ENCODE results near the gene ATP10B. TPM values are rescaled to one million over a fixed set of nuclear protein-coding genes. Genes with fewer than 3 reads are reported as not detected.

ATP10B gene
- total RNA-seq, 4 donors from 2014 or later = 9.0 to 45.9 (median 13.9) TPM

DNA sequence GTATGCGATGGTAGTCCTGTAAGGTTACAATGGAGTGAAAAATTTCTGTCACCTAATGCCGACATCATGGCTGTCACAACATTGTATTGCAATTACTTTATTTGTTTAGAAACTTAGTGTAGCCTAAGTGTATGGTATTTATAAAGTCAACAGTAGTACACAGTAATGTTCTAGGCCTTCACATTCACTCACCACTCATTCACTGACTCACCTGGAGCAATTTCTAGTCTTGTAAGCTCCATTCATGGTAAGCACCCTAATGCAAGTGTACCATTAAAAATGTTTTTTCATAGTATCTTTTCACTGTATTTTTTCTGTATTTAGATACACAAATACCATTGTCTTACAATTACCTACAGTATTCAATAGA is 58.5 kb downstream of the ATP10B start:
- no peaks in the 10 kb centered on the region for H3K9me3 ChIP-seq
- 86 to 87% methylated on average over 2 of the region's 2 CpGs for WGBS, 2 donors
- H3K4me3 ChIP-seq = no peak overlapping the region
- no peak for DNase-seq (ENCODE audit: low spot score in 2 of 2)
- H3K27ac ChIP-seq = no peak overlapping the region
- no peaks in the 10 kb centered on the region for H3K27me3 ChIP-seq
- H3K4me1 ChIP-seq = no peaks in the 10 kb centered on the region
- H3K36me3 ChIP-seq = no peaks in the 10 kb centered on the region
- TF ChIP-seq EP300 (IDR thresholded peaks at IDR 0.05) (no peak), CTCF (IDR thresholded peaks at IDR 0.05) (no peak), POLR2A (IDR thresholded peaks at IDR 0.05) (no peak)

DNA sequence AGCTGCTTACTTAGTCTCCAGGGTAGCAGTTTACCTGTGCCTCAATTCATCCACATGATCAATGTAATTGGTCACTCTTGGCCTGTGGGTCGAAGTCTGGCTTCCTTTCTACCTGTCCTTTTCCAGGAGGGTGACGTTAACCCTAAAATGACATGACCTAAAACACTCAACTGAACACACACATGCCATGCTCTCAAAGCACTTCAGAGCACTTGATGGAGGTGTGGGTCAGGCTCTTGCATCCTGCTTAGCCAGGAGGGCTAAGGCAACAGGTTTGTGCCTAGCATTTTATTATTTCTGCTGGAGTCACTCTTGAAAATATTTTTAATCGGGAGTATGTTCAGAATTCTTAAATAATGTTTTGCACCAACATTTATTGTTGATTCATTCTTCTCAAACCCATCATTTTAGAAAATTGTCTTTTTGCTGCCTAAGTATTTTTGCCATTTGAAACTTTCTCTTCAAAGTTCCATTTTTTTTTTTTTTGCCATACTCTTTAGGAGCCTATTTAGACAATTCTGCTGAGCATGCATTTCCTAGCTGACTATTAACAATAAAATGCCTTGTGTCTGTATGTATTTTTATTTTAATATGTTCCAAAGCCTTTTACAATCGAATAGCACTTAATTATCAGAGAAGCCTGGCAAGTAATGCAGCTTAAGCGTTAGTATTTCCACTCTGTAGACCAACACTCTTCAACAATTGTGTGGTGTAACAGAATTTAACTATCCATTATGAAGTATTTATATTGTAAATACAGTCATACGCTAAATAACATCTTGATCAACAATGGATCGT is 59.1 kb downstream of the ATP10B start:
- Histone ChIP-seq H3K36me3 (no peaks in the 10 kb centered on the region), H3K27ac (no peak overlapping the region), H3K27me3 (no peaks in the 10 kb centered on the region), H3K4me3 (no peak overlapping the region), H3K4me1 (no peaks in the 10 kb centered on the region), H3K9me3 (no peaks in the 10 kb centered on the region)
- DNase-seq (ENCODE audit: low spot score in 2 of 2) = no peak
- 63 to 68% methylated on average over 7 of the region's 7 CpGs for WGBS, 2 donors
- TF ChIP-seq EP300 (IDR thresholded peaks at IDR 0.05) (no peak), CTCF (IDR thresholded peaks at IDR 0.05) (no peak), POLR2A (IDR thresholded peaks at IDR 0.05) (no peak)

DNA sequence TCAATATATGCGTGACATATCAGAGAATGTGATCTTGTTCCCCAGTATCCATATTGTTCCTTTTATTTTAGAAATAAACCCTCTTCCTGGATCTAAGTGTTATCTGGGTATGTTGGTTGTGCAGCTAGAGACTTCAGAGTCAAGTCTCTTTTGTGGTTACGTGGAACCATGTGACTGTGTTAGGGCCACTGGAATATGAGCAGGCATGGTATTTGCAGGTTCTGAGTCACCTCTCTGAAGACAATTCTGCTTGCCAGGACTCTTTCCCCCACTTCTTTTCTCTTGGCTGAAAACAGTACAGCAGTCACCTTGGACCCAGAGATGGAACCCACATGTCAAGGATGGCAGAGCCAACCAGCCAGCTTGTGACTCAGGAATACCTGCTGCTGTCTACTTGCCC is 59.7 kb downstream of the ATP10B start:
- Histone ChIP-seq H3K4me3 (no peak overlapping the region), H3K4me1 (no peaks in the 10 kb centered on the region), H3K27ac (no peak overlapping the region), H3K9me3 (no peaks in the 10 kb centered on the region), H3K36me3 (no peaks in the 10 kb centered on the region), H3K27me3 (no peaks in the 10 kb centered on the region)
- WGBS, 2 donors = 86 to 93% methylated on average over 2 of the region's 2 CpGs
- TF ChIP-seq CTCF (IDR thresholded peaks at IDR 0.05) = no peak
- no peak for TF ChIP-seq POLR2A (IDR thresholded peaks at IDR 0.05)
- no peak for TF ChIP-seq EP300 (IDR thresholded peaks at IDR 0.05)
- no peak for DNase-seq (ENCODE audit: low spot score in 2 of 2)

- no peak overlapping the region for H3K4me3 ChIP-seq
- TF ChIP-seq EP300 (IDR thresholded peaks at IDR 0.05) (no peak), POLR2A (IDR thresholded peaks at IDR 0.05) (no peak), CTCF (IDR thresholded peaks at IDR 0.05) (no peak)
- no peaks in the 10 kb centered on the region for H3K4me1 ChIP-seq
- no peaks in the 10 kb centered on the region for H3K27me3 ChIP-seq
- 86 to 91% methylated on average over 3 of the region's 3 CpGs for WGBS, 2 donors
- no peak overlapping the region for H3K27ac ChIP-seq
- peaks cover 0 to 7% (median 0%) of the 10 kb centered on the region in 3 donors for H3K36me3 ChIP-seq
- no peak for DNase-seq (ENCODE audit: low spot score in 2 of 2)
- H3K9me3 ChIP-seq = no peaks in the 10 kb centered on the region
Measured at GRCh38 chr5:160789219-160789859, 62.7 kb downstream of the ATP10B start.

- no peaks in the 10 kb centered on the region for H3K27me3 ChIP-seq
- DNase-seq (ENCODE audit: low spot score in 2 of 2) = no peak
- peaks cover 0 to 15% (median 0%) of the 10 kb centered on the region in 3 donors for H3K36me3 ChIP-seq
- H3K9me3 ChIP-seq = no peaks in the 10 kb centered on the region
- no peak overlapping the region for H3K4me3 ChIP-seq
- 29 to 53% methylated on average over 3 of the region's 3 CpGs for WGBS, 2 donors
- TF ChIP-seq POLR2A (IDR thresholded peaks at IDR 0.05) (no peak), EP300 (IDR thresholded peaks at IDR 0.05) (no peak), CTCF (IDR thresholded peaks at IDR 0.05) (no peak)
- H3K4me1 ChIP-seq = no peaks in the 10 kb centered on the region
- H3K27ac ChIP-seq = no peak overlapping the region
Measured at GRCh38 chr5:160788102-160788660, 63.8 kb downstream of the ATP10B start.

Measured in tibial nerve (tissue), 4 donors.